Keratinocyte (primary cell): Measurements from ENCODE around the gene CYFIP1. TPM values are rescaled to one million over a fixed set of nuclear protein-coding genes. Genes with fewer than 3 reads are reported as not detected.

ENCODE experiments used
- DNase-seq: peaks from one replicate; pipeline ENCODE4 v3.0.0-alpha.2; 2011; ENCODE audit warnings: low read depth, missing footprints, low spot score
- FAIRE-seq: peaks from 2 replicates; lab custom pipeline; 2011; peaks lifted over from hg19 to GRCh38; lab: Jason Lieb, UNC
- H2AFZ ChIP-seq: 2 replicates; pipeline ENCODE4 v1.6.0; 2012; ENCODE audit warnings: low read length, control low read depth, inconsistent platforms; ENCODE audit not compliant: control insufficient read depth
- H3K27ac ChIP-seq: 2 replicates; pipeline ENCODE4 v1.5.1; 2011; ENCODE audit warnings: low read length; ENCODE audit not compliant: control insufficient read depth, insufficient read depth
- H3K27me3 ChIP-seq: 3 replicates; pipeline ENCODE4 v1.6.0; 2011; ENCODE audit warnings: low read length; ENCODE audit not compliant: control insufficient read depth, insufficient read depth; ENCODE audit errors: extremely low read depth
- H3K36me3 ChIP-seq, 2 experiments: 2 replicates in 1 of 2; 3 replicates in 1 of 2; pipeline ENCODE4 v1.5.1; 2011; ENCODE audit warnings: low read length in 2 of 2, mild to moderate bottlenecking in 1 of 2; ENCODE audit not compliant: control insufficient read depth in 2 of 2, insufficient read depth in 2 of 2; ENCODE audit errors: extremely low read depth in 1 of 2
- H3K4me1 ChIP-seq: 3 replicates; pipeline ENCODE4 v1.5.1; 2011; ENCODE audit warnings: low read length; ENCODE audit not compliant: control insufficient read depth, insufficient read depth; ENCODE audit errors: extremely low read depth
- H3K4me2 ChIP-seq: 3 replicates; pipeline ENCODE4 v1.6.0; 2011; ENCODE audit warnings: low read depth, low read length; ENCODE audit not compliant: control insufficient read depth, insufficient read depth; ENCODE audit errors: extremely low read depth
- H3K4me3 ChIP-seq, 3 experiments: fragments of 200-600 bp in 1 of 3; sonication (generic) in 1 of 3; 2 replicates in 2 of 3; 3 replicates in 1 of 3; pipeline ENCODE4 v1.5.1; 2011 to 2016; ENCODE audit warnings: low read length in 3 of 3, mild to moderate bottlenecking in 3 of 3, control low read depth in 2 of 3, inconsistent platforms in 1 of 3, low read depth in 1 of 3, mixed read lengths in 1 of 3, mixed run types in 1 of 3, moderate library complexity in 1 of 3; ENCODE audit not compliant: control insufficient read depth in 2 of 3, insufficient read depth in 2 of 3; ENCODE audit errors: extremely low read depth in 1 of 3
- H3K79me2 ChIP-seq: 2 replicates; pipeline ENCODE4 v1.6.0; 2012; ENCODE audit warnings: low read length; ENCODE audit not compliant: control insufficient read depth, insufficient read depth
- H3K9ac ChIP-seq: 3 replicates; pipeline ENCODE4 v1.6.0; 2011; ENCODE audit warnings: low read length; ENCODE audit not compliant: control insufficient read depth, insufficient read depth; ENCODE audit errors: extremely low read depth
- H3K9me1 ChIP-seq: 3 replicates; pipeline ENCODE4 v1.6.0; 2011; ENCODE audit warnings: low read length; ENCODE audit not compliant: control insufficient read depth, insufficient read depth; ENCODE audit errors: extremely low read depth
- H3K9me3 ChIP-seq: 2 replicates; pipeline ENCODE4 v1.5.1; 2012; ENCODE audit warnings: low read depth, low read length; ENCODE audit not compliant: control insufficient read depth
- H4K20me1 ChIP-seq: 3 replicates; pipeline ENCODE4 v1.6.0; 2011; ENCODE audit warnings: low read length; ENCODE audit not compliant: control insufficient read depth, insufficient read depth; ENCODE audit errors: extremely low read depth
- EZH2 ChIP-seq: IDR thresholded peaks from one replicate; pipeline ENCODE4 v1.6.1; 2012; ENCODE audit warnings: inconsistent platforms, mild to moderate bottlenecking, low read length, moderate library complexity
- dilution Hi-C: fragments of 300-500 bp; cut with MboI; formaldehyde crosslinking; loops from one replicate; pipeline ENCODE4 v1.7.0; 2020; ENCODE audit warnings: low sequenced_read_pairs; ENCODE audit not compliant: extremely low pct_ligation_motif_present
- polyA plus RNA-seq, 5 experiments: library from polyadenylated mRNA; depleted of rRNA in 3 of 5; stranded (reverse) in 3 of 5; stranded (forward) in 1 of 5; unstranded in 1 of 5; fragments of >200 nt; gene quantifications; 1 replicate in 1 of 5; 2 replicates in 3 of 5; 3 replicates in 1 of 5; pipeline versions ENCODE4 v1.2.1 to v1.2.3, GENCODE V29; 2011 to 2012; ENCODE audit warnings: missing spikeins in 2 of 5, low read depth in 1 of 5, low replicate concordance in 1 of 5
- TF ChIP-seq, protein P1 (sequence below), 3 experiments: IDR thresholded peaks in 1 of 3; conservative IDR thresholded peaks in 1 of 3; optimal IDR thresholded peaks in 1 of 3; 2 replicates in 2 of 3; 3 replicates in 1 of 3; pipeline versions ENCODE3 to v1.5.1; 2011; ENCODE audit warnings: low read length in 3 of 3, mild to moderate bottlenecking in 3 of 3, moderate library complexity in 2 of 3, control low read depth in 1 of 3, inconsistent platforms in 1 of 3; ENCODE audit not compliant: insufficient read depth in 2 of 3; ENCODE audit errors: extremely low read depth in 1 of 3

The CYFIP1 gene
- polyA plus RNA-seq, 1 donor (not counting 4 experiments of a cell fraction or from before 2014, with no cell fraction given), result 72.3 TPM

DNA sequence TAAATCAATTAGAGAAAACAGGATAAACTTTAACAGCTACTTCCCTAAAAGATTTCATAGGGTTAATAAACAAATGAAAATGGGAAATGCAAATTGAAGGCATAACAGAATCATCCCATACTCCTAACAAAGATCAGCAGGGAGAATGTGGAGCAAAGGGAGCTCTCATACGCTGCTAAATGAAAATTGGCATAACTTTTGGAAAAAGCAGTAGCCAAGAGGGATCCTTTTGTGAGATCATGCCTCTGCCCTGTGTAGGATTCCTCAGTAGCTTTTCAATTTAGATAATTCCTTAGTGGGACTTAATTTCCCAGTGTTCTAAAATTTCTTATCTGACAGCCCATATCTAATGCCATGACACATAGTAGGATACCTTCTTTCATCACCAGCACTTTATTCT is 123.5 kb downstream of the CYFIP1 start:
- TF ChIP-seq, protein P1, sequence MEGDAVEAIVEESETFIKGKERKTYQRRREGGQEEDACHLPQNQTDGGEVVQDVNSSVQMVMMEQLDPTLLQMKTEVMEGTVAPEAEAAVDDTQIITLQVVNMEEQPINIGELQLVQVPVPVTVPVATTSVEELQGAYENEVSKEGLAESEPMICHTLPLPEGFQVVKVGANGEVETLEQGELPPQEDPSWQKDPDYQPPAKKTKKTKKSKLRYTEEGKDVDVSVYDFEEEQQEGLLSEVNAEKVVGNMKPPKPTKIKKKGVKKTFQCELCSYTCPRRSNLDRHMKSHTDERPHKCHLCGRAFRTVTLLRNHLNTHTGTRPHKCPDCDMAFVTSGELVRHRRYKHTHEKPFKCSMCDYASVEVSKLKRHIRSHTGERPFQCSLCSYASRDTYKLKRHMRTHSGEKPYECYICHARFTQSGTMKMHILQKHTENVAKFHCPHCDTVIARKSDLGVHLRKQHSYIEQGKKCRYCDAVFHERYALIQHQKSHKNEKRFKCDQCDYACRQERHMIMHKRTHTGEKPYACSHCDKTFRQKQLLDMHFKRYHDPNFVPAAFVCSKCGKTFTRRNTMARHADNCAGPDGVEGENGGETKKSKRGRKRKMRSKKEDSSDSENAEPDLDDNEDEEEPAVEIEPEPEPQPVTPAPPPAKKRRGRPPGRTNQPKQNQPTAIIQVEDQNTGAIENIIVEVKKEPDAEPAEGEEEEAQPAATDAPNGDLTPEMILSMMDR (optimal IDR thresholded peaks at IDR 0.05 in 1 of 3, IDR thresholded peaks at IDR 0.05 in 1 of 3, conservative IDR thresholded peaks at IDR 0.05 in 1 of 3; ENCODE audit: extremely low read depth in 1 of 3, insufficient read depth in 2 of 3, low read length in 3 of 3), result no peak
- TF ChIP-seq EZH2, result no peak
- FAIRE-seq, result no peak
- H3K27me3 ChIP-seq, result no peaks in the 10 kb centered on the region

DNA sequence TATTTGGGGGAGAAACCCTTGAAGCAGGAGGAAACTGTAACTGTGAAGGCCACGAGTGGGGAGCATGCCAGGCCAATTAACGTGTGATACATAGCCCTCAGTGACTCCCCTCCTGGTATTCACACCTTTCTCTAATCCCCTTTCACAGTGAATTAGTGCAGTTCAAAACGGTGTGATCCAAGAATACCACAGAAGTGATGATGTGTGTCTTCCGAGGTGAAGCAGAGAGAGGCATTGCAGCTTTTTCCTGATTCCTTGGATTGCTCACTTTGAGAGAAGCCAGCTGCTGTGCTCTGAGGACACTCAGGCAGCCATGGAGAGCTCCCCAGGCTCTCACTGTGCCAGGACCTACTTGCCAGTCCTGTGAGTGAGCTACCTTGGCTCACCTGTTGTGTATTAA is 124.4 kb downstream of the CYFIP1 start:
- Histone ChIP-seq H2AFZ (no peak overlapping the region), H3K9me3 (no peaks in the 10 kb centered on the region), H3K27me3 (no peaks in the 10 kb centered on the region), H3K4me1 (no peaks in the 10 kb centered on the region), H3K27ac (no peak overlapping the region), H3K36me3 (peaks cover 17 to 28% of the 10 kb centered on the region in 2 experiments), H3K9ac (no peak overlapping the region), H3K79me2 (peaks cover 16% of the 10 kb centered on the region), H3K9me1 (no peaks in the 10 kb centered on the region), H3K4me3 (no peak overlapping the region), H3K4me2 (no peak overlapping the region), H4K20me1 (no peaks in the 10 kb centered on the region)
- dilution Hi-C loops, result no loop called here
- DNase-seq (no peak), FAIRE-seq (no peak)
- no peak for TF ChIP-seq EZH2
- TF ChIP-seq, protein P1 (optimal IDR thresholded peaks at IDR 0.05 in 1 of 3, IDR thresholded peaks at IDR 0.05 in 1 of 3, conservative IDR thresholded peaks at IDR 0.05 in 1 of 3; ENCODE audit: extremely low read depth in 1 of 3, insufficient read depth in 2 of 3, low read length in 3 of 3), result no peak

More for the DNA sequence above, 123.5 kb downstream of the CYFIP1 start:
- no peaks in the 10 kb centered on the region for H3K9me1 ChIP-seq
- no peaks in the 10 kb centered on the region for H4K20me1 ChIP-seq
- H3K36me3 ChIP-seq, result peaks cover 18 to 24% of the 10 kb centered on the region in 2 experiments
- no peak overlapping the region for H3K4me3 ChIP-seq
- no peaks in the 10 kb centered on the region for H3K4me1 ChIP-seq
- no peaks in the 10 kb centered on the region for H3K9me3 ChIP-seq
- H3K27ac ChIP-seq, result no peak overlapping the region
- H3K4me2 ChIP-seq, result no peak overlapping the region
- peaks cover 10% of the 10 kb centered on the region for H3K79me2 ChIP-seq
- no peak overlapping the region for H3K9ac ChIP-seq
- dilution Hi-C loops, result no loop called here
- H2AFZ ChIP-seq, result no peak overlapping the region
- no peak for DNase-seq
